ENCODE measurements around the gene SLC2A1.

DNA sequence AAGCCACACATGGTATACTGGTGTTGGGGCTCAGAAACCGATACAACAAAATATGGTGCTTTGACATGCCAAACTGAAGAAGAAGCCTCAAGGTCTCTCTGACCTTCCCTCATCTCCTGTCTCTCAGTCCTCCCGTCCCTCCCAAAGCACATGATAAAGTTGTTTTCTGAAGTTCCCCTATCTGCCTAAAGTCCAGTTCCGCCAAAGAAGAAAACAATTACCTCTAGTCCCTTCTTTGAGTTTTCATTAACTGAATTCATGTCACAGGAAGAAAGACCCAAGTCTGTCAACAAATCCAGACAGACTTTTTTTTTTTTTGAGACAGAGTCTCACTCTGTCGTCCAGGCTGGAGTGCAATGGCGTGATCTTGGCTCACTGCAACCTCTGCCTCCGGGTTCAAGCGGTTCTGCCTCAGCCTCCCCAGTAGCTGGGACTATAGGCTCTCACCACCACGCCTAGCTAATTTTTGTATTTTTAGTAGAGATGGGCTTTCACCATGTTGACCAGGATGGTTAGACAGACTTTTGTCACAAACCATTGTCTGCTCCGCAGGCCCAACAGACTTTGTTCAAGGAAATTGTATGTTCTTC lies 32.2 kb upstream of the SLC2A1 start:
- TF ChIP-seq, protein P1, sequence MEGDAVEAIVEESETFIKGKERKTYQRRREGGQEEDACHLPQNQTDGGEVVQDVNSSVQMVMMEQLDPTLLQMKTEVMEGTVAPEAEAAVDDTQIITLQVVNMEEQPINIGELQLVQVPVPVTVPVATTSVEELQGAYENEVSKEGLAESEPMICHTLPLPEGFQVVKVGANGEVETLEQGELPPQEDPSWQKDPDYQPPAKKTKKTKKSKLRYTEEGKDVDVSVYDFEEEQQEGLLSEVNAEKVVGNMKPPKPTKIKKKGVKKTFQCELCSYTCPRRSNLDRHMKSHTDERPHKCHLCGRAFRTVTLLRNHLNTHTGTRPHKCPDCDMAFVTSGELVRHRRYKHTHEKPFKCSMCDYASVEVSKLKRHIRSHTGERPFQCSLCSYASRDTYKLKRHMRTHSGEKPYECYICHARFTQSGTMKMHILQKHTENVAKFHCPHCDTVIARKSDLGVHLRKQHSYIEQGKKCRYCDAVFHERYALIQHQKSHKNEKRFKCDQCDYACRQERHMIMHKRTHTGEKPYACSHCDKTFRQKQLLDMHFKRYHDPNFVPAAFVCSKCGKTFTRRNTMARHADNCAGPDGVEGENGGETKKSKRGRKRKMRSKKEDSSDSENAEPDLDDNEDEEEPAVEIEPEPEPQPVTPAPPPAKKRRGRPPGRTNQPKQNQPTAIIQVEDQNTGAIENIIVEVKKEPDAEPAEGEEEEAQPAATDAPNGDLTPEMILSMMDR (IDR thresholded peaks at IDR 0.05): no peak
- TF ChIP-seq POLR2A (IDR thresholded peaks at IDR 0.05): no peak
